ENCODE data around the gene ACSF2.
"Not testable (repeated sequence)": the region's sequence is repeated elsewhere in the genome, so short reads cannot be mapped to it uniquely, and the experiment has no call there.

Gene ACSF2

DNA sequence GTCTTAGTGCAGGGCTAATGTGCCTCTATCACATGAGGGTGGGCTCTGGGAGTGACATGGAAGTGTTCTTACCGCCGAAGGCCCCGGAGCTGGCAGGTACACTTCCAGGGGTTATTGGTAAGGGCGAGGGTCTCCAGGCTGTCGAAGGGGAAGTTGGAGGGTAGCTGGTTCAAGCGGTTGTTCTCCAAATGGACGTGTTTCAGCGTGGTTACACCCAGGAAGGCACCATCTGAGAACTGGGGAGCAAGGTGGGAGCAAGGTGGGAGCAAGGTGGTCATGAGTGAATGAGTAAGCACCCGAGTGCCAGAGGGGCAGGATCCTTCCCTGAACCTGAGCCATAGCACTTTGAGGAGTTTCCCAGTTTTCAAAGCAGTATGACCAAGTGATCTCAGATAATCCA lies 39.6 kb downstream of the ACSF2 start:
- DNase-seq: peak; percentile 54

DNA sequence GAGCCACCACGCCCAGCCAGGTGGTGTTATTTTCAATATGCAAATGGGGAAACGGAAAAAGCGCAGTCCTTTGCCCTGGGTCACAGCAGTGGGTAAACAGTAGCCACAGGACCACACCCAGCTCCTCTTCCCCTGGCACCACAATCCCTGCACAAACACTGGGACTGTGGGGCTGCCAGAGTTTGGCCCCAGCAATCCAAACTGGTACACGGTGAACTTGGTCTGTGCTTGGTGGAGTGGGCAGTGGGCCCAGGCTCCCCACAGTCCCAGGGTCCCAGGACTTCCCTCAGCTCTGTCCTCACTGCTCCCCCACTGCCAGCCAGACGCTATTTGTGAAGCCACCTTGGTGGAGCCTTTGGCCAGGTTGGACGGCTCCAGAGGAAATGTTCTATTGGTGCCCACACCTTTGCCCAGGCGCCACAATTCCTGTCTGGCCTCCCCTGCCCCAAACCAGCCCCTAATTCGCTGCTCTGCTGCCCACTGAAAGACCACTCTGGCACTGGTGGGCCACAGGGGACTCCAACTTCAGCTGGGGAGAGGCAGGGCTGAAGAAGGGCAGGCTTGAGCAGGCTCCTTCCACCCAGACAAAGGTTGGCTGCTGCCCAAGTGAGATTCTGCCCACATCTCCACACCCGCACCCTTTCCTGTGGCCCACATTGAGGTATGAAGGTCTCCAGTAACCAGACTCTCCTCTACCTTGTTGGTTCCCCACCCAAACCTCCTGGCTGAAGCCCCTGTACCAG lies 40.5 kb downstream of the ACSF2 start:
- DNase-seq: no peak

DNA sequence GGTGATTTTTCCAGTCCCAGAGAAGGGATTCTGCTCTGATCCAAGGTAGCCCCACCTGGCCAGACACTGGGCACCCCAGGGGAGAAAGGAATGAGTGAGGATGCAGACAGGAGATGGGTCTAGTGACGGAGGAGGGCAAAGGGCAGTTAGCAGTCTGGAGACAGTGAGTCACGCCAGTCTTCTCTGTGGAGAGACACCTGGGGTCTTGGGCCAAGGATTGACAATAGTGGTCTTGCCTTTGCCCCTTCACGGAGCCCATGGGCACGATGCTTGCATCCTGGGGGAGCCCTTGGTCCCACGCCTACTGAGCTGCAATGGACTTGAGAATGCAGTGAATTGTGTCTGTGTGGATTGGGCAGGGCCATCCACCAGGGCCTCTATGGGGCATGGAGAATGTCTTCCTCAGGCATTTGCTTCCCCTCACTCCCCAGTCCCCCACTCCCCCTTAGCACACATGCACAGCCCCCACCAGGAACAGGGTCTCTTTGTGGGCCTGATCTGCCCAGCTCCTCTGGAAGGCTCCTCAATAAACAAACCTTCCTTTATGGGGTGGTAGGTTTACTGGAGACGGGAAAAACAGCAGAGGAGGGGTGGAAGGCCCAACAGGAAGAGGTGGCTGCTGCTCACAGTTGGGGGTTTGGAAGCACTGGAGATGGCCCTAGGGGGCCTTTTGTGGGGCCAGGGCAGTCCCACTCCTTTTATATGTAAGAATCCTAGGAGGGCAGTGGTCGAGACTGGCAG lies 41.3 kb downstream of the ACSF2 start:
- no peak for DNase-seq

DNA sequence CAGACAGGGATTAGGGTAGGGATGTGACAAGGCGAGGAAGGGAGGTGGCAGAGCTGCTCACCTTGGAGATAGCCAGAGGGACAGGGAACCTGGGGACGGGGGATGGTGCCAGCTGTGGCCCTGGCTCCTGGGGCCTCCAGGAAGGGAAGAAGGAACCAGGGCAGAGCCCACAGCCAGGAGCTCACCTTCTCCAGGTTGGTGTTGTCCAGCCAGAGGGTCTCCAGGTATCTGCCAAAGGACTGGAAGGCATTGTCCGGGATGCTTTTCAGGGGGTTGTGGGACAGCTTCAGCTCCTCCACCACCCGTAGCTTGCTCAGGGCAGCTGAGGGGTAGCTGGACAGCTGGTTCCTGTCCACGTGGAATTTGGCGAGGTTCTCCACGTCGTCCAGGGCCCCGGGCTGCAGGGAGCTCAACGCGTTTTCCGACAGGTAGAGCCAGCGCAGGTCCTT lies 41.9 kb downstream of the ACSF2 start:
- no peak for DNase-seq

DNA sequence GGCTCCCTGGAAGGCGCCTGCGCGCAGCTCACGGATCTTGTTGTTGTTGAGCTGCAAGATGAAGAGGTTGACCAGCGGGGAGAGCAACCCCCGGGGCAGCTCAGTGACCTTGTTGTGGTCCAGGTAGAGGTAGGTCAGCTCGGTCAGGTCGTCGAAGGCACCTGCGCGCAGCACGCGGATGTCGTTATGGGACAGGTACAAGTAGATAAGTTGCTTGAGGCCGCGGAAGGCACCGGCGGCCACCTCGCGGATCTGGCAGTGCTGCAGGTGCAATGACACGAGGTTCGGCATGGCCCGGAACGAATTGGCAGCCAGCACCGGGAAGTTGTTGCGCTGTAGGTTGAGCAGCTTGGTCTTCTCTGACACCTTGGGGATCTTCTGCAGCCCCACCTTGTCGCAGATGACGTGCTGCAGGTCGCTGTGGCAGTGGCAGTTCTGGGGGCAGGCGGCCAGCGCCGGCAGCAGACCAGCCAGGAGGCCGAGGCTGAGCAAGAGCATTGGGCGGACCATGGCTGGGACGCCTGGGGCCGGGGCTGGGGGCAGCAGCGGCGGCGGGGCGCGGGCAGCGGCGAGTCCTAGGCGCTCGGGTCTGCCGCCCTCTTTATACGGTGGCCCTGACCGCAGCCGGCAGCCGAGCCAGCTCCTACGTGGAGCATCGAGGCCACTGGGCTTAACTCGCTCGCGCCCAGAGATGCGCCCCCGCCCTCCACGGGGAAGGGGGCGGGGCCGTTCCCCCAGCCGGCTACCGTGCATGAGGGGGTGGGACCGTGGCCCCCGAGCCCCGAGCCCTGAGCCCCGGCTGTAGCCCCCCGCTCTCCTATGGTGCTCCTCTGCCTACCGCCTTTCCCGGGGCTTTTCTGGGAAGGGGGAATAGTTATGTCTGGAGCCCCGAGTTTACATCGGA lies 42.5 kb downstream of the ACSF2 start, which contains the start of gene CHAD:
Gene CHAD, minus strand, starts transcription at position 577 of the 904 bp plus-strand sequence. Its CDS starts 67 bp downstream, at position 510.
- DNase-seq: no peak

DNA sequence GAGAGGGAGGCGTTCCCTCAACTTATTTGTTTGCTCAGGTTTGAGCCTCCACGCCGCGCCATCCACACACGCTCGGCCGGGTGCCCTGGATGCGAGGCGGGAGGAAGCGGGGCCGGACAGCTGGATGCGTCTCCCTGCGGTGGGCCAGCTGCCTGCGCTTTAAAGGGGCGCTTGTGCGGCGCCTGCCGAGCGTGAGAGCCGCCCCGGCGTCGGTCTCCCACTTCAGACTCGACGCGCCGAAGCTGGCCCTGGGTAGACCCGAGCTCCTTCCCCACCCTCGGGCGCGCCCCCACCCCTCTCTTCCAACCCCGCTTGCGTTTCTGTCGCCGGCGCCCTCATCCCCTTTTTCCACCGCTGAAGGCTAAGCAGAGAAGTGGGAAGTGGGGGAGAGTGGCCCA lies 43.2 kb downstream of the ACSF2 start:
- DNase-seq: no peak

DNA sequence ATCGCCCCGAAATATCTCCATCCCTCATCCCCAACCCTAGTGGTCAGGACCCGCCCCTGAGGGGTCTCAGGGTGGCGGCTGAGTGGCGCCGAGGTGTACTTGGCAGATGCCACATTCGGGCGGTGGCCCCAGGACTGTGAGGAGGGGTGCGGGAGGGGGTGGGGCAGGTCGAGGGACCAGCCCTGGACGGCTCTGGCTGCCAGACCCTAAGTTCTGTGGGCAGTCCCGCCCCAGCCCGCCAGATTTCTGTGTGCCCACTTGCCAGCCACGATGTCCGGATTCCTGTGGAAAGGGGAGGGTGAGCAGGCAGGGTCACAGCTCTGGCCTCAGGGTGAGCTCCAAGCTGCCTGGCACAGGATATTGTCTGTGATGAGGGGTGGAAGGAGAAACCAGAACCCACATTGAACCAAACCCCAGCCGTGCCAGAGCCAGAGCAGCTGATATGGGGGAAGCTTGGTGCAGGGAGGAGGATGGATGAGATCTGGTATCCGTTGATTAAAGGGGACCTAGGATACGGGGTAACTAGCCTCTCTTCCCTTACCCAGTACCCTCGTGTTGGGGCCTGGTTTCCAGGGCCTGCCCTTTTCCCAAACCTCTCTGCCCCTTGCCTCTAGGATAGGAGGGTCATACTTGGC lies 43.8 kb downstream of the ACSF2 start:
- DNase-seq: no peak

DNA sequence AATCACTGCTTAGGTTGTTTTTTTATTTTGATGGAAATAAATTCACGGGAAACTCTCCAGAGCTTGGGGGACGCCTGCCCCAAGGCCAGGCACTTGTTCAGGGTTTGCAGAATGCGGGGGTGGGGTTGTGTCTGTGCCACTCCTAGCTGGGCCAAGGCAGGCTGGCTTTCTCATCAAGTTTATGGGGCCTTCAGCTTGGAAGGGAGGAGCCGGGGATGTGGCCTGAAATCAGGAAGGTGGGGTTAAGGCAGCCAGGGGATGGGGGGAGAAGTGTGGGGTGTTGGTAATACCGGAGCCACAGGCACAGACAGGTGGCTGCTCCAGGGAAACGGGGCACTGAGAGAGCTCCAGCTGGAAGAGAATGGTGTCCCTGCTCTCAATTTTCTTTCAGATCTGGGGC lies 44.4 kb downstream of the ACSF2 start:
- peak; percentile 84 for DNase-seq

DNA sequence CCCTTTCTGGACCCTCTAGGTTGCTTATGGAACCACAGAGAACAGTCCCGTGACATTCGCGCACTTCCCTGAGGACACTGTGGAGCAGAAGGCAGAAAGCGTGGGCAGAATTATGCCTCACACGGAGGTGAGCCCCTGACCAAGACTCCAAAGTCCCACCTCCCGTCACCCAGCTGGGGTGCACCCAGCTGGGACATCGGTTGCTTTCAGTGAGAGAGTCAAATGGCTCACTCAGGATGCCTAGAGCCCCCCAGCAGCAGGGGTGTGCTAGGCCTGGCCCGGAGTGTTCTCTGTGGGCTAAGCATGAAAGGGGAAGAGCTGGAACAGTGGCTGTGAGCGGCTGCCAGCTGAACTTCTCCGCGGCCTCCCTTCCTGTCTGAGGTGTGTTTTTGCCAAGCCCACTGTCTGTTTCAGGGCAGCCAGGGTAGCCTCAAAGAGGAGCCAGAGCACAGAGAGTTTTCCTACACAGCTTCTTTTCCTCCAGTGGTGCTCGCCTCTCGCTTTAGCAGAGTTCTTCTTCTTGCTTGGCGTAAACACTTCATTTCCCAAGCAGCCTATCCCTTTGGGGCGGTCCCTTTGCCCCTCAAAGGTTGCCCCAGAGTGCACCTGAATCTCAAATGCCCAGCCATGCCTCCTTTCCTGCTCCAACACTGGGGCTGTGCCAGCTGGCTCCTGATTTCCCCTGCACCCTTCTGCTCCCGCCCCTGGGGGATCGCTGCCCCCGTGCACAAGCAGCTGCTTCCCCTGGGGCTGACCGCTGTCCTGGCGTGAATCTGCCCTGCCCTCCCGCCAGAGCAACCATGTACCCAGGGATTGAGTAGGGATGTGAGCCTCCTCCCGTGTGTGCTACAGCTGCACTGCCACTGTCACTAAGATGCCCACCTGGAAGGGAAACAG lies 45.2 kb downstream of the ACSF2 start:
- peak; percentile 32 for DNase-seq

DNA sequence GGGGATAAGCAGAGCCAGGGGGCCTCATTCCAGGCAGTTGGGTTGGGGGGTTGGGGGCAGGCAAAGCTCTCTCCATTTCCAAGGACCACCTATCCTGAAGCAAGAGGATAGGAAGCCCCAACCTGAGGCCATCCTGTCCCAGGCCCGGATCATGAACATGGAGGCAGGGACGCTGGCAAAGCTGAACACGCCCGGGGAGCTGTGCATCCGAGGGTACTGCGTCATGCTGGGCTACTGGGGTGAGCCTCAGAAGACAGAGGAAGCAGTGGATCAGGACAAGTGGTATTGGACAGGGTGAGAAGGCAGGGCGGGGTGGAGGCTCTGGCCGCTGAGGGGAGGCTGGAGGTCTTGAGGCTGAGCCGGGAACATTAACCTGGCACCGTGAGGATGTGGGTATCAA lies 46.3 kb downstream of the ACSF2 start:
- no peak for DNase-seq

DNA sequence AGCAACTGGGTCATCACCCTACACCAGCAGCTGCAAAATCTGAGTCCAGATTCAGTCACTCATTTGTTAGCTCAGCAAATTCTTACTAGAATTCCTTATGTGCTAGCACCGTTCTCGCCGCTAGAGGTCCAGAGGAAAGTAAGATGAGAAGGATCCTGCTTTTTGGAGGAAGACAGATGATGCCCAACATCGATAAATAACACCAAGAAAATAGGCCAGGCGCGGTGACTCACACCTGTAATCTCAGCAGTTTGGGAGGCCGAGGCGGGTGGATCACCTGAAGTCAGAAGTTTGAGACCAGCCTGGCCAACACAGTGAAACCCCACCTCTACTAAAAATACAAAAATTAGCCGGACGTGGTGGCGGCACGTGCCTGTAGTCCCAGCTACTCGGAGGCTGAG lies 46.7 kb downstream of the ACSF2 start:
- not testable (repeated sequence) for DNase-seq

DNA sequence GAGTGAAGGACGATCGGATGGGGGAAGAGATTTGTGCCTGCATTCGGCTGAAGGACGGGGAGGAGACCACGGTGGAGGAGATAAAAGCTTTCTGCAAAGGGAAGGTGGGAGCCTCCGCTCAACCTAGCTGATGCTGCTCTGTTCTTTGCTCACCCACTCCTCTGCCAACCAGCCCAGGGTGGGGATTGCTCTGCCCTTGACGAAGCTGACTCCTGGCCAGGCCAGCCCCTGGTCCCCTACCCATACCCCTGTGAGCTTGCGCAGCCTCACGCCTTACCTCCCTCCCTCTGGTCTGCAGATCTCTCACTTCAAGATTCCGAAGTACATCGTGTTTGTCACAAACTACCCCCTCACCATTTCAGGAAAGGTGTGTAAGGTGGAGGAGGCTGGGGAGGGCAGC lies 47.9 kb downstream of the ACSF2 start:
- no peak for DNase-seq

DNA sequence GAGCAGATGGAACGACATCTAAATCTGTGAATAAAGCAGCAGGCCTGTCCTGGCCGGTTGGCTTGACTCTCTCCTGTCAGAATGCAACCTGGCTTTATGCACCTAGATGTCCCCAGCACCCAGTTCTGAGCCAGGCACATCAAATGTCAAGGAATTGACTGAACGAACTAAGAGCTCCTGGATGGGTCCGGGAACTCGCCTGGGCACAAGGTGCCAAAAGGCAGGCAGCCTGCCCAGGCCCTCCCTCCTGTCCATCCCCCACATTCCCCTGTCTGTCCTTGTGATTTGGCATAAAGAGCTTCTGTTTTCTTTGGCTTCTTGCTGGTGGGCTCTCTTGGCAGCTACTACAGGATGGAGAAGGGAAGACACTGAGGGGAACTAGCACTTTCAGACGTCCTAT lies 48.5 kb downstream of the ACSF2 start:
- DNase-seq: no peak

DNA sequence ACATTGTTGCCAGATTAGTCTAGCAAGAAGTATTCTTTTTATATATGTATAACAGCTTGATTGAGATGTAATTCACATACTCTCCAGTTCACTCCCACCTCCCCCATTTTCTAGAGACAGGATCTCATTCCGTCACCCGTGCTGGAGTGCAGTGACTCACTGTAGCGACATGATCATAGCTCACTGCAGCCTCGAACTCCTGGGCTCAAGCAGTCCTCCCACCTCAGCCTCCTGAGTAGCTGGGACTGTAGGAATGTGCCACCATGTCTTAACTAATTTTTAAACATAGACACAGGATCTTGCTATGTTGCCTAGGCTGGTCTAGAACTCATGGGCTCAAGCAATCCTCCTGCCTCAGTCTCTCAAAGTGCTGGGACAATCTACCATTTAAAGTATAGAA lies 49.3 kb downstream of the ACSF2 start:
- DNase-seq: no peak

DNA sequence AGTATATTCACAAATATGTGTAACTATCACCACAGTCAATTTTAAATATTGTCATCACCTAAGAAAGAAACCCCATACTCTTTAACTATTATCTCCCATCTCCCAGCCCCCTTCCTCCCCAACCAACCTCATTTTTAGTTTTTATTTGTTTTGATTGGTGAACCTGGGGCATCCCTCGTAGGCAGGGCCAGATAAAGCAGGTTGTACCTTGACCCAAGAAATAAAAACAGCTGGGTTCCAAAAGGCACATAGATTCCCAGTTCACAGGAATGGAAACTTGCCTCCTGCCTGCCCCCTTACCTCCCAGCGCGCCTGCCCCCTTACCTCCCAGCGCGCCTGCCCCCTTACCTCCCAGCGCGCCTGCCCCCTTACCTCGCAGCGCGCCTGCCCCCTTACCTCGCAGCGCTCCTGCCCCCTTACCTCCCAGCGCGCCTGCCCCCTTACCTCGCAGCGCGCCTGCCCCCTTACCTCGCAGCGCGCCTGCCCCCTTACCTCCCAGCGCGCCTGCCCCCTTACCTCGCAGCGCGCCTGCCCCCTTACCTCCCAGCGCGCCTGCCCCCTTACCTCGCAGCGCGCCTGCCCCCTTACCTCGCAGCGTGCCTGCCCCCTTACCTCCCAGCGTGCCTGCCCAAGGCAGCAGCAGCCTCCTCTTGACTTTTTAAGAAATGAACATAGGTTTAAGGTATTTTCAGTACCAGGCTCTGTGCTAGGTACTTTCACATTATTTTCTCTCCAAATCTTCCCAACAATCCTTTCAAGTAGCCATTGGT lies 49.9 kb downstream of the ACSF2 start:
- not testable (repeated sequence) for DNase-seq

DNA sequence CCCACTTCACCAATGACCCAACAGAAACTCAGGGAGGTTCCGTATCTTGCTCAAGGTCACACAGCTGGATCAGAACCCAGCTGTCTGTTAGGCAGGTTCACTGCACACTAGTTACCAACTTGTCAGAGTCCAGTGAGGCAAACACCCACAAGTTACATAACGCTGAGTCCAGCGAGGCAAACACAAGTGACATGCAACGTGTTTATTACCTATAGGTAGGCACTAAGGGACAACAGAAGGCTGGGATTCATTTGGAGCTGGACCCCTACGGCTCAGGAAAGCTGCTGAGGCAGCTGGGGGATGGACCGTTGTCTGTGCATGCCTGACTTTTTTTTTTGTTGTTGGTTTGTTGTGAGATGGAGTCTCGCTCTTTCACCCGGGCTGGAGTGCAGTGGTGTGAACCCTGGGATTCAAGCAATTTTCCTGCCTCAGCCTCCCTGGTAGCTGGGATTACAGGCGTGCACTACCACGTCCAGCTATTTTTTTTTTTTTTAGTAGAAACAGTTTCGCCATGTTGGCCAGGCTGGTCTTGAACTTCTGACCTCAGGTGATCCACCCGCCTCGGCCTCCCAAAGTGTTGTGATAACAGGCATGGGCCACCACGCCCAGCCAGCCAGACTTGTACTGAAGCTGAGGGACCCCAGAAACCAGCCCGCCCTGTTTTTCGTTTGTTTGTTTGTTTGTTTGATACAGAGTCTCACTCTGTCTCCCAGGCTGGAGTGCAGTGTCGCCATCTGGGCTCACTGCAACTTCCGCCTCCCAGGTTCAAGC lies 50.7 kb downstream of the ACSF2 start:
- DNase-seq: peak; percentile 52

DNA sequence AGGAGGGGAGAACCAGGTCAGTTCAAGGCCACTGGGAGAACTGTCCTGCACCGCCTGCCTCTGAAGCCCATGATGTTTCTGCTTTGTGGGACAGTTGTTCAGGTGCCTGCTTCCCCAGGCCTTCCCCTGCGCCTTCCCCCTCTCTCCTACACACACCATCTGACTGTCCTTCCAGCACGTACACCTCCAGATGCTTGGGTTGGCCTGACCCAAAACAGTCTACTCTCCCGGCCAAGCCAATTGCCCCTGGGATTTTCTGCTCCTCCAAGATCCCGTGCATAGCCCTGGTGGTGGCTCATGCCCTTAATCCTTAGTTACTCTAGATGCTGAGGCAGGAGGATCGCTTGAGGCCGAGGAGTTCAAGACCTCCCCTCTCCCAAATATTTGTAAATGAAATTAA lies 52.0 kb downstream of the ACSF2 start:
- peak; percentile 29 for DNase-seq

DNA sequence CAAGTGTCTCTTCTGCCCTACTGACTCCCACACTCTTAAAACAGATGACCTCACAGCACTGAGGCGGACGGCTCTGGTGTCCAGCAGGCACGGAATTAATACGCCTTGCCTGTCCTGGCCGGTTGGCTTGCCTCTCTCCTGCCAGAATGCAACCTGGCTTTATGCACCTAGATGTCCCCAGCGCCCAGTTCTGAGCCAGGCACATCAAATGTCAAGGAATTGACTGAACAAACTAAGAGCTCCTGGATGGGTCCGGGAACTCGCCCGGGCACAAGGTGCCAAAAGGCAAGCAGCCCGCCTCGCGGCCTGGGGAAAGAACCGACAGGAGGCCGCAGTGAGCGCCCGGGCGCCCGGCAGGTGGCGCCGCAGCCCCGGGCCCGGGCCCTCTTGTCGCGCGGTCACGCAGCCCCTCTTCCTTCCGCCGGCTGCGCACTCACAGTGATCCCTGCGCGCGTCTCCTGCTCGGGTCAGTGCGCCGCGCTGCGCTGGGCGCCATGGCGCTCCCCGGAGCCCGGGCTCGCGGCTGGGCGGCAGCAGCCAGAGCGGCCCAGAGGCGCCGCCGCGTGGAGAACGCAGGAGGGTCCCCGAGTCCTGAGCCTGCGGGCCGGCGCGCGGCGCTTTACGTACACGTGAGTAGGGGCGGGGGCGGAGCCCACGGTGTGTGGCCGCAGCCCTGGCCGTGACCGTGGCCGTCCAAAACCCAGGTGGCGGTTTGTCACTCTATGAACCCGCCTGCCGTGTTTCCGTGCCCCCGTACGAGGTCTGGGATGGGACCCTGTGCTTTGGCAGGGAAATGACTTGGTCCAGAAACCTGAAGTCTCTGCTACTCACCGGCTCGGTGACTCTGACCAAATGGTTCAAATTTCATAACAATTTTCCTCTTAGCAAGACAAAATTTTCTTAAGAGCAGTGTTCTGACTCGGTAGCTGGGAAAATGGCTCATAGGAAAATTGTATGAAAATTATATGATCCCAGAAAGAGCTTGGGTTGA lies 52.7 kb downstream of the ACSF2 start, which contains the start of gene RSAD1:
Gene RSAD1, plus strand, starts transcription at position 470 of the 991 bp plus-strand sequence. Its CDS starts 25 bp downstream, at position 495.
- DNase-seq: peak; percentile 91

Data from NCI-H2171 treated with DMSO at 0.1 percent for 48 hours (cell line).